WTC11 (cell line): ENCODE data around the gene MYO16. TPM values are rescaled to one million over a fixed set of nuclear protein-coding genes. Genes with fewer than 3 reads are reported as not detected.

ENCODE experiments used
- ATAC-seq: fragments of 200-7000 bp; cut with Tn5 transposase; 2 replicates; pipeline ENCODE4 v1.10.0; 2021; ENCODE audit warnings: mild to moderate bottlenecking, moderate library complexity
- CTCF ChIA-PET: fragments of 300-600 bp; sonication (Branson Sonifier 250); formaldehyde crosslinking; loops from one replicate; lab custom pipeline; 2021; ENCODE audit warnings: antibody characterized with exemption; lab: Charles Lee
- POLR2A ChIA-PET: fragments of 350-600 bp; sonication (Branson Sonifier 250); formaldehyde crosslinking; loops from one replicate; lab custom pipeline; 2021; ENCODE audit warnings: antibody characterized with exemption; lab: Charles Lee
- DNase-seq: peaks from one replicate; pipeline ENCODE4 v3.0.0; 2021; ENCODE audit warnings: low spot score
- H3K27ac Mint-ChIP-seq: 2 replicates; pipeline ENCODE4 v1.8.0; 2021; ENCODE audit warnings: mixed read lengths
- H3K27me3 Mint-ChIP-seq: 2 replicates; pipeline ENCODE4 v1.8.0; 2021; ENCODE audit warnings: low read depth, mild to moderate bottlenecking, moderate library complexity, mixed read lengths
- H3K36me3 Mint-ChIP-seq: 2 replicates; pipeline ENCODE4 v1.8.0; 2021; ENCODE audit warnings: mixed read lengths
- H3K4me1 Mint-ChIP-seq: 2 replicates; pipeline ENCODE4 v1.8.0; 2022; ENCODE audit warnings: mixed read lengths
- H3K4me3 Mint-ChIP-seq: 2 replicates; pipeline ENCODE4 v1.8.0; 2021; ENCODE audit warnings: mild to moderate bottlenecking, moderate library complexity, mixed read lengths
- H3K9me3 Mint-ChIP-seq: 2 replicates; pipeline ENCODE4 v1.8.0; 2021; ENCODE audit warnings: mixed read lengths
- ELF4 ChIP-seq: sonication (generic); formaldehyde crosslinking; IDR thresholded peaks from 2 replicates; pipeline ENCODE4 v1.8.1; 2022; ENCODE audit warnings: low read depth, mild to moderate bottlenecking, moderate library complexity, missing genetic modification reagents
- FOXK1 ChIP-seq: sonication (generic); formaldehyde crosslinking; IDR thresholded peaks from 2 replicates; pipeline ENCODE4 v1.8.0; 2022; ENCODE audit warnings: mild to moderate bottlenecking, moderate library complexity, missing genetic modification reagents
- GRHL2 ChIP-seq: fragments of 250-450 bp; sonication (Bioruptor Pico); IDR thresholded peaks from 2 replicates; pipeline ENCODE4 v1.8.0; 2022; ENCODE audit warnings: mild to moderate bottlenecking, moderate library complexity; ENCODE audit not compliant: insufficient replicate concordance, severe bottlenecking
- NFYB ChIP-seq: sonication (generic); formaldehyde crosslinking; conservative IDR thresholded peaks from 2 replicates; pipeline ENCODE4 v1.8.0; 2022; ENCODE audit warnings: low read depth, missing genetic modification reagents
- SMAD4 ChIP-seq: sonication (generic); formaldehyde crosslinking; IDR thresholded peaks from 2 replicates; pipeline ENCODE4 v1.8.0; 2022; ENCODE audit warnings: mild to moderate bottlenecking, missing genetic modification reagents
- TCF7 ChIP-seq: sonication (generic); formaldehyde crosslinking; IDR thresholded peaks from 2 replicates; pipeline ENCODE4 v1.8.0; 2022; ENCODE audit warnings: mild to moderate bottlenecking, low read depth, missing genetic modification reagents, moderate library complexity
- TP53 ChIP-seq: sonication (generic); formaldehyde crosslinking; IDR thresholded peaks from 2 replicates; pipeline ENCODE4 v1.8.1; 2023; ENCODE audit warnings: mild to moderate bottlenecking, missing genetic modification reagents
- ZNF263 ChIP-seq: sonication (generic); formaldehyde crosslinking; IDR thresholded peaks from 2 replicates; pipeline ENCODE4 v1.8.1; 2022; ENCODE audit warnings: low read depth, mild to moderate bottlenecking, moderate library complexity, missing genetic modification reagents
- ZNF317 ChIP-seq: sonication (generic); formaldehyde crosslinking; IDR thresholded peaks from 2 replicates; pipeline ENCODE4 v1.8.1; 2023; ENCODE audit warnings: low read depth, mild to moderate bottlenecking, moderate library complexity, missing genetic modification reagents, borderline replicate concordance
- ZNF423 ChIP-seq: fragments of 250-450 bp; sonication (Bioruptor Pico); IDR thresholded peaks from 2 replicates; pipeline ENCODE4 v2.1.2; 2022; ENCODE audit warnings: mild to moderate bottlenecking, moderate library complexity
- total RNA-seq: library from RNA; stranded (reverse); gene quantifications from 3 replicates; pipeline ENCODE4 v1.2.3, GENCODE V29; 2021
- TF ChIP-seq, protein P1 (sequence below): sonication (generic); formaldehyde crosslinking; IDR thresholded peaks from 2 replicates; pipeline ENCODE4 v1.8.0; 2023; ENCODE audit warnings: missing genetic modification reagents
- TF ChIP-seq, protein P2 (sequence below): fragments of 250-450 bp; sonication (Bioruptor Pico); IDR thresholded peaks from 2 replicates; pipeline ENCODE4 v1.8.0; 2021; ENCODE audit warnings: mild to moderate bottlenecking
- TF ChIP-seq, protein P3 (sequence below): sonication (generic); formaldehyde crosslinking; IDR thresholded peaks from 2 replicates; pipeline ENCODE4 v1.8.0; 2022; ENCODE audit warnings: mild to moderate bottlenecking, missing genetic modification reagents
- TF ChIP-seq, protein P4 (sequence below): fragments of 250-450 bp; sonication (Bioruptor Pico); conservative IDR thresholded peaks from 2 replicates; pipeline ENCODE4 v1.9.0; 2021; ENCODE audit warnings: mild to moderate bottlenecking
- TF ChIP-seq, protein P5 (sequence below): sonication (generic); formaldehyde crosslinking; IDR thresholded peaks from 2 replicates; pipeline ENCODE4 v1.8.0; 2023; ENCODE audit warnings: mild to moderate bottlenecking, missing genetic modification reagents

MYO16 gene
- total RNA-seq, 1 experiment from 2014 or later = 0.09 TPM

DNA sequence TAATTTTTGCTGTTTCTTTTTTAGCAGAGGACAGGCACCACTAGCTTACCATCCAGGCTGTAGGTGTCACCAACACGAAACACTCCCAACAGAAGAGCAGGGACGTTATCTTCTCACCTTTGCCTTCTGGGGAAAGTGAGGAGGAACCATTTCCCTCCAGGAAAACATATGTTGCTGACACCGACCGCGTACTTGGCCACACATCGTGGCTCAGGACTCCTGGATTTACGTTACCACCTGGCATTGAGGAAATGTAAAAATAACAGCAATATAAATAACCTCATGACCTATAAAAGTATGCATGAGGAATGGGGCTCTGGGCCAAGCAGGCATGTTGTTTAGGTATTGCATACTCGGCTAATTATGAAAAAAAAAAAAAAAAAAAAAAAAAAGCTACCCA is 525.1 kb downstream of the MYO16 start (continued):
- TF ChIP-seq ZNF423 = no peak
- TF ChIP-seq ZNF263 = no peak
- TF ChIP-seq NFYB (CRISPR knock-in tag) = no peak
- no peak for TF ChIP-seq TCF7
- no peak for TF ChIP-seq ELF4 (CRISPR knock-in tag)
- TF ChIP-seq ZNF317 (CRISPR knock-in tag) = no peak
- TF ChIP-seq, all 79 proteins: peak for 0

DNA sequence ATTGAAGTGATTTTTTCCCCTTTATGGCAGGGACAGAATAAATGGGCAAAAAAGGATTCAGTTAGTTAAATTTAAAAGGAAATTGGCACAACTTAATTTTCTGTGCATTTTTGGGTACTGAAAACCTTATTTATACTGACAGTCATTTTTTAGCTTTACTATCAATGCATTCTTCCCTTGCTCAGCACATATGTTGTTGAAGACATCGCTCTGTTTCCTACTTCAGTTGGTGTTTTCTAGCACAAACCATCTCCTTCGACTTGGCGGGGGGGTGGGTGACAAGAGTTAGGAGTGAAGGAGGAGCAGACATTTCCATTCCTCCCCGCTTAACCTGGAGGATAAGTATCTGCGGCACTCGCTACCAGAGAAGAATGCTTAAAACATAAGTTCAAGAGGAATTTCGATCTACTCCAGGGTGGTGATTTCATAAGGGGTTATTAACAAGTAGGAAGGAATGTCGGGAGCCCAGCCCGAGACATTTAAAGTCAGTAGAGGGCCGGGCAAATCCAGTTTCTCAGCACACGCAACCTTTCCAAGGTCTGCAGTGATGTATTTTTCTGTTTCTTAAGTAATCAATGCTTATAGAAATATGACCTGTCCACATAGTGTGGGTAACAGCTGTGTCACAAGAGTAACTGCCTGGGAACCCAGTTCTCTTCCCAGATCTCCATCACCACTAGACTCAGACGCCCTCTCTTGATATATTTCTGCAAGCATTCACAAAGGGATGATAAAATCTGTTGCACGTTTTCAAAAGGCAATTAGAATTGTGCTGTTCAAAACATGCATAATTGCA is 525.8 kb downstream of the MYO16 start:
- POLR2A ChIA-PET = no interaction called here
- no peak overlapping the region for H3K4me3 Mint-ChIP-seq
- CTCF ChIA-PET = interaction anchor here (0.6 kb wide), 1 partner anchor 977 kb away, joined by 3 read pairs; no protein-coding TSS in a partner anchor
- H3K36me3 Mint-ChIP-seq = no peaks in the 10 kb centered on the region
- DNase-seq (no peak), ATAC-seq (no peak)
- H3K27me3 Mint-ChIP-seq = no peaks in the 10 kb centered on the region
- peaks cover 60% of the 10 kb centered on the region for H3K4me1 Mint-ChIP-seq
- H3K9me3 Mint-ChIP-seq = no peaks in the 10 kb centered on the region
- H3K27ac Mint-ChIP-seq = no peak overlapping the region
- TF ChIP-seq, protein P1, sequence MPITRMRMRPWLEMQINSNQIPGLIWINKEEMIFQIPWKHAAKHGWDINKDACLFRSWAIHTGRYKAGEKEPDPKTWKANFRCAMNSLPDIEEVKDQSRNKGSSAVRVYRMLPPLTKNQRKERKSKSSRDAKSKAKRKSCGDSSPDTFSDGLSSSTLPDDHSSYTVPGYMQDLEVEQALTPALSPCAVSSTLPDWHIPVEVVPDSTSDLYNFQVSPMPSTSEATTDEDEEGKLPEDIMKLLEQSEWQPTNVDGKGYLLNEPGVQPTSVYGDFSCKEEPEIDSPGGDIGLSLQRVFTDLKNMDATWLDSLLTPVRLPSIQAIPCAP (CRISPR knock-in tag) = no peak
- TF ChIP-seq FOXK1 (CRISPR knock-in tag) (no peak), SMAD4 (no peak), TP53 (CRISPR knock-in tag) (no peak), NFYB (CRISPR knock-in tag) (no peak), GRHL2 (no peak)
- TF ChIP-seq, protein P2, sequence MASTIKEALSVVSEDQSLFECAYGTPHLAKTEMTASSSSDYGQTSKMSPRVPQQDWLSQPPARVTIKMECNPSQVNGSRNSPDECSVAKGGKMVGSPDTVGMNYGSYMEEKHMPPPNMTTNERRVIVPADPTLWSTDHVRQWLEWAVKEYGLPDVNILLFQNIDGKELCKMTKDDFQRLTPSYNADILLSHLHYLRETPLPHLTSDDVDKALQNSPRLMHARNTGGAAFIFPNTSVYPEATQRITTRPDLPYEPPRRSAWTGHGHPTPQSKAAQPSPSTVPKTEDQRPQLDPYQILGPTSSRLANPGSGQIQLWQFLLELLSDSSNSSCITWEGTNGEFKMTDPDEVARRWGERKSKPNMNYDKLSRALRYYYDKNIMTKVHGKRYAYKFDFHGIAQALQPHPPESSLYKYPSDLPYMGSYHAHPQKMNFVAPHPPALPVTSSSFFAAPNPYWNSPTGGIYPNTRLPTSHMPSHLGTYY (CRISPR knock-in tag) = no peak
- TF ChIP-seq, protein P3, sequence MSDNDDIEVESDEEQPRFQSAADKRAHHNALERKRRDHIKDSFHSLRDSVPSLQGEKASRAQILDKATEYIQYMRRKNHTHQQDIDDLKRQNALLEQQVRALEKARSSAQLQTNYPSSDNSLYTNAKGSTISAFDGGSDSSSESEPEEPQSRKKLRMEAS = no peak
- TF ChIP-seq, protein P4, sequence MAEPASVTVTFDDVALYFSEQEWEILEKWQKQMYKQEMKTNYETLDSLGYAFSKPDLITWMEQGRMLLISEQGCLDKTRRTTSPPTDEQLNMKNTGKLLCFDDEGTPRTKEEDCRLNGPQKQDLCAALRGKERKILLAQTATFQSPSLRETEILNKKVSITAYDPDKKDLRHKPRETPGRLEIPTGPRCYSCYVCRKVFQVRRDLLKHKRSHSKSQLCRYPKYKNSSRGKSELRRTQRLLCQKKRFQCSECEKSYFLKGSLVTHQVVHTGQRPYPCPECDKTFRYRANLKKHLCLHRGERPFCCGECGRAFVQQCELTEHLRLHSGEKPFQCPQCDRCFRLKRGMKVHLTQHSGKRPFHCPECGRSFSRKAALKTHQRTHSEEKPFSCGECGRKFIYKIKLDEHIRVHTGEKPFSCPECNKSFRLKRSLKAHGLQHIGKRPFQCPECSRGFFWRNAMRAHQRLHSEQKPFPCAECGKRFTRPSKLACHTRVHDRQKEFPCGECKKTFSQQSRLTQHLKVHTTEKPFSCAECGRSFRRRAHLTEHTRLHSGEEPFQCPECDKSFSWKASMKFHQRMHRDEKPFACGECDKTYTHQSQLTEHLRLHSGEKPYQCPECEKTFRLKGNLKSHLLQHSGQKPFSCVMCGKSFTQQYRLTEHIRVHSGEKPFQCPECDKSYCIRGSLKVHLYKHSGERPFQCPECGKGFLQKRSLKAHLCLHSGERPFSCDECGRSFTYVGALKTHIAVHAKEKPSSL (CRISPR knock-in tag) = no peak
- TF ChIP-seq, protein P5, sequence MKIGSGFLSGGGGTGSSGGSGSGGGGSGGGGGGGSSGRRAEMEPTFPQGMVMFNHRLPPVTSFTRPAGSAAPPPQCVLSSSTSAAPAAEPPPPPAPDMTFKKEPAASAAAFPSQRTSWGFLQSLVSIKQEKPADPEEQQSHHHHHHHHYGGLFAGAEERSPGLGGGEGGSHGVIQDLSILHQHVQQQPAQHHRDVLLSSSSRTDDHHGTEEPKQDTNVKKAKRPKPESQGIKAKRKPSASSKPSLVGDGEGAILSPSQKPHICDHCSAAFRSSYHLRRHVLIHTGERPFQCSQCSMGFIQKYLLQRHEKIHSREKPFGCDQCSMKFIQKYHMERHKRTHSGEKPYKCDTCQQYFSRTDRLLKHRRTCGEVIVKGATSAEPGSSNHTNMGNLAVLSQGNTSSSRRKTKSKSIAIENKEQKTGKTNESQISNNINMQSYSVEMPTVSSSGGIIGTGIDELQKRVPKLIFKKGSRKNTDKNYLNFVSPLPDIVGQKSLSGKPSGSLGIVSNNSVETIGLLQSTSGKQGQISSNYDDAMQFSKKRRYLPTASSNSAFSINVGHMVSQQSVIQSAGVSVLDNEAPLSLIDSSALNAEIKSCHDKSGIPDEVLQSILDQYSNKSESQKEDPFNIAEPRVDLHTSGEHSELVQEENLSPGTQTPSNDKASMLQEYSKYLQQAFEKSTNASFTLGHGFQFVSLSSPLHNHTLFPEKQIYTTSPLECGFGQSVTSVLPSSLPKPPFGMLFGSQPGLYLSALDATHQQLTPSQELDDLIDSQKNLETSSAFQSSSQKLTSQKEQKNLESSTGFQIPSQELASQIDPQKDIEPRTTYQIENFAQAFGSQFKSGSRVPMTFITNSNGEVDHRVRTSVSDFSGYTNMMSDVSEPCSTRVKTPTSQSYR = no peak
